CD4-positive, alpha-beta T cell treated with Interferon alpha-2 for 1 hour (primary cell): ENCODE measurements around the gene INPP5A.
"Not testable (repeated sequence)": the region's sequence is repeated elsewhere in the genome, so short reads cannot be mapped to it uniquely, and the experiment has no call there.

Source experiments
- DNase-seq, 2 donors: peaks; one replicate each; pipeline ENCODE4 v3.0.0-alpha.2; 2020 to 2022

INPP5A gene

DNA sequence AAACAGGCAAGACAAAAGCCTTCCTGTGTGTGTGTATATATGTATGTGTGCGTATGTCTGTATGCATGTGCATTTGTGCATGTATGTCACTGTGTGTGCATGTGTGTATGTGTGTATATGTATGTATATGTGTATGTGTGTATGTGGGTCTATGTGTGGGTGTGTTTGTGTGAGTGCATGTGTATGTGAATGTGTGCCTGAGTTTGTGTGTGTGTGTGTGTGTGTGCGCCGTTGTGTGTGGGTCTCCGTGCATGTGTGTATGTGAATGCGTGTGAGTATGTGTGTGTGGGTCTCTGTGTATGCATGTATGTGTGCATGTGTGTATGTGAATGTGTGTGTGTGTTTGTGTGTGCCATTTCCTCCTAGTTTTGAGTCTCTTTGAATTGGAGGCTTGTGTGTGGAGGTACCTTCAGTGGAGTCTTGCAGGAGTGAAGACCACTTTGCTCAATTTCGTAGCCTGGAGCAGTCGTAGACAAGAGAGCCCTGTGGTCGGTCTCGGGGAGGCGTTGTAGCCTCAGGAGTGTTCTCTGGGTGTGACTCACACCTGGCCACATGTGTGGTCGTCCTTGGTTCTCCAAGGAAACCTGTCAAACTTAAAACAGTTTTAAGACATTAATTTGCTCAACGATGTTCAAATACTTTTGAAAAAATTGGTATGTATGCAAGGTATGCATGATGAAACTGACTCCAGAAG, 28.1 kb downstream of the INPP5A start:
- no peak for DNase-seq

DNA sequence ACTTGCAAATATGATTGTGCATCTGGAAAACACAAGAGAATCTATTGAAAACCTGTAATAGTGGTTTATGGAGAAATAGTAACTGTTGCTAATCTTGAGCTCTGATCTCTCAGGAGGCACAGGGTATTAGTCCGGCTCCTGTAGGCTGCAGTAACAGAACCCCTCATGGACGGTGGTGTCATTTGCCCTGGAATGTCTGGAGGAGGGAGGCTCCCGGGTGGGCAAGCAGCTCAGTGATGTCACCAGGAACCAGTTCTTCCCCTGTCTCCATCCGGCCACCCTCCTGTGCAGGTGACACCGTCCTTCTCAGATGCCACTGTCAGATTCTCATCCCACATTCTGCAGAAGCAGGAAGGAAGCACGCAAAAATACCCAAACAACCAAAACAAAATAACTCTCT, 29.3 kb downstream of the INPP5A start:
- no peak for DNase-seq

DNA sequence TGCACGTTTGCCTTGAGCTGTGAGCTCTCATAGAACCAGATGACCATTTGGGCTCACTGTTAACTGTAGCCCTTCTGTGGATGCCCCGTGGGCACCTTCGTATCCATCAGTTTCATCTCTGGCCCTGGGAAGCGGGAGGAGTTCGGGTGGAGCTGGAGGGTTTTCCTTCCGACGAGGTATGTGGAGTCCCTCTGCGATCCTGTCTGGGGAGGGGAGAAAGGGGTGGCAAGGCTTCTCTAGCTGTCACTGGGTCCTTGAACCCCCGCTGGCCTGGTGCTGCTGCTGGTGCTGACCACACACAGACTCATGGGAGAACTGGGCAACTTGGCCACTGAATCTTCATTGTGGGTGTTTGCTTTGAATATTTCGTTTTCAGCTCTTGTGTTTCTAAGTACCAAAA, 32.7 kb downstream of the INPP5A start:
- DNase-seq, result no peak

- peak in 1 of 2 donors; percentile 70 for DNase-seq
These were observed 33.4 kb downstream of the INPP5A start for GRCh38 chr10:132570771-132571649.

DNA sequence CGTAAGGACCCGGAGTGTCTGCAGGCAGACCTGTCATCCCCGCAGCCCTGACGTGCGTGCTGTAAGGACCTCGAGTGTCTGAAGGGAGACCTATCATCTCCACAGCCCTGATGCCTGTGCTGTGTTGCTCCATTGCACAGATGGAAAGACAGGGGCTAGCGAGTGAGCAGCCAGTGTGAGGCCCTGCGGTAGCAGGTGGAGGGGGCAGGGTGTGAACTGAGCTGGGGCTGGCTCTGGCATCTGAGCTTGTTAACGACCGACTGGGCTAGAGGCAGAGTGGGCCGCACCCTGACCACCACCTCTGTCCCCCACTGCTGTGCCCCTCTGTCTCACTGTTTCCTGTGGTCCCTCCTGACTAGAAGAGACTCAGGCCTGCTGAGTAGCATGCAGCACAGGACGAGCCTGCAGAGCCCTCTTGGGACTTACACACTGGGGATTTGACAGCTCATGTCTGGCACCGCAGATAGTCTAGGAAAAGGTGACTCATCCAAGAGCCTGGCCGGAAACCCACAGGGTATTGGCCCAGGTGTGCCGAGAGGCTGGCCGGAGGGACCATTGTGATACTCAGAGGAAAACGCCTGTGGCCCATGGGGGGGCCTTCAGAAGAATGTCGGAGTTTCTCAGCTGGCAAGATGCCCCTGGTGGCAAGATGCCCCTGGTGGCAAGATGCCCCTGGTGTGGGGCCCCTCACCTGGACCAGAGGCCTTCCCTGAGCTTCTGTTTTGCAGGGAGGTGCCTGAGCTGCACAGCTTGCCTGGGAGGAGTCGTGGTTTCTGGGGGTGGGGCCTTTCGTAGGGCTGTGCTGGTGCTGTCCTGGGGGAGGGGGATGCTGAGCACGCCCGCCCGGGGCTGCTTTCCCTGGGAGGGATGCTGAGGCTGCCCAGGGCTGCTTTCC, 34.3 kb downstream of the INPP5A start:
- DNase-seq, result peak; percentile 43 to 66

- DNase-seq, result no peak
These were observed 35.0 kb downstream of the INPP5A start for GRCh38 chr10:132572545-132572937.

GRCh38 chr10:132572946-132573345, 35.4 kb downstream of the INPP5A start:
- not testable (repeated sequence) for DNase-seq

DNA sequence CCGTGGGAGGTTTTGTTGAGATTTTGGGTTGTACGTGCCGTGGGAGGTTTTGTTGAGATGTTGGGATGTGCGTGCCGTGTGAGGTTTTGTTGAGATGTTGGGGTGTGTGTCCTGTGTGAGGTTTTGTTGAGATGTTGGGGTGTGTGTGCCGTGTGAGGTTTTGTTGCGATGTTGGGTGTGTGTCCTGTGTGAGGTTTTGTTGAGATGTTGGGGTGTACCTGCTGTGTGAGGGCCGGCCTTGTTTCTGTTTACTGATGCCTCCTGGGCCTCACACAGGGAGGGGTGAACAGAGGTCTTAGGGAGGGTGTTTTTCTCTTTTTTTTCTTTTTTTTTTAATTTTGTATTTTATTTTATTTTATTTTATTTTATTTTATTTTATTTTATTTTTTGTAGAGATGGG, 36.7 kb downstream of the INPP5A start:
- no peak for DNase-seq

DNA sequence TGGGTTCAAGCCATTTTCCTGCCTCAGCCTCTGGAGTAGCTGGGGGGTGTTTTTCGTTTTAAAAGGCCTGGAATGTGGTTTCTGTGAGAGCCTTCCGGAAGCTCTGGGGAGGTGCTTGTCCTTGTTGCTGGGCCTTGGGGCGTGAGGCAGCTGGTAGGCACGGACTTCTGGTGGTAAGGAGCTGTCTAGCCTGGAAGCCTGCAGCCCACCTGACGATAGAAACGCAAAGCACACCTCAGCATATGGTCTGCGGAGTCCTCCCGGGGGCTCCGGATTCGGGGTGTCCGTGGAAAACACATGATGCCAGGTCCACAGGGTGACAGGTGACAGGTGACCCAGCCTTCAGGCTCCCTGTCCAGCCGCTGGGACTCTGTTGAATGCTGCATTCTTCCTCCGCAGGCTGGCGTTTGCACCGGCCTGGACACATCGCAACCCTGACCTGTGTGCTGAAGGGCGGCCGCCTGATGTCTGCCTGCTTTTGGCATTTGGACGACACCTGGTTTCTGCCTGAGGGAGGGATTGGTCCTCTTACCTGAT, 37.3 kb downstream of the INPP5A start:
- DNase-seq, result no peak

DNA sequence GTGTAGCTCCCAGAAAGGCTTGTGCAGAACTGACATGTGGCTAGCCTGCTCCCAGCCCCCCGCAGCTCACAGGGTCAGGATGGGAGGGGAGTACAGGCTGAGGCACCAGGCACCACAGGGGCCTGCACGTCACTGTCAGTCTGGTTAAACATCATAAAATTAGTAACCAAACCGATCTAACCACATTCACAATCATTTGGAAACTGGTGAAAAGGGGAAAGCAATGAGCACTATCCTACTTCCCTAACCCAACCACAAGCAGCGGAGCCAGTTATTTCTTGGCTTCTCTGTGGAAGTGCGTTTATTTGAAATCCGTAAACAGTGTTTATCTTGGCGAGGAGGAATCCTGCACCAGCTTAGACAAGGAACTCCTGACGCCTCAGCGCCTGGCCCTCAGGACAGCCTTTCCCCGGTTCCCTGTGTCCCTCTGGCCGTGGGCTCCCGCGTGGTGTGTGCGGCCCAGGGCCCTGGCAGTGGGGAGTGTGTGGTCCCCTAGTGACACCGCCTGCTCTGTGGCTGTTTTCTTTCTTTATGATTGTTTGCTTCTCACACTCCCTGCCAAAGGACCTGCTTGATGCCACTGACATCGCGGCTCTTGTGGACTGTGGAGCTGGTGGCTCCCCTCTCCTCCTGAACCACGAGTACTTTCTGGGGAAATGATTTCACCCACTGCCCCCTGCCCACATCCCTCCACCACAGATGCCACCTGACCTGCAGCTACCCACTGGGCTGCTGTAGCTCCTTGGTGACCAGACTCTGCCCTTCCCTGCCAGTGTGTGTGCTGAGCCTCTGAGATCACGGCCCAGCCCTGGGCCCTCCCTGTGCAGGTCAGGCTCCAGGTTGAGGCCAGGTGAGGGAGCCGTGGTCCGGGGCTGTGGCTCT, 38.0 kb downstream of the INPP5A start:
- DNase-seq, result peak in 1 of 2 donors; percentile 20

DNA sequence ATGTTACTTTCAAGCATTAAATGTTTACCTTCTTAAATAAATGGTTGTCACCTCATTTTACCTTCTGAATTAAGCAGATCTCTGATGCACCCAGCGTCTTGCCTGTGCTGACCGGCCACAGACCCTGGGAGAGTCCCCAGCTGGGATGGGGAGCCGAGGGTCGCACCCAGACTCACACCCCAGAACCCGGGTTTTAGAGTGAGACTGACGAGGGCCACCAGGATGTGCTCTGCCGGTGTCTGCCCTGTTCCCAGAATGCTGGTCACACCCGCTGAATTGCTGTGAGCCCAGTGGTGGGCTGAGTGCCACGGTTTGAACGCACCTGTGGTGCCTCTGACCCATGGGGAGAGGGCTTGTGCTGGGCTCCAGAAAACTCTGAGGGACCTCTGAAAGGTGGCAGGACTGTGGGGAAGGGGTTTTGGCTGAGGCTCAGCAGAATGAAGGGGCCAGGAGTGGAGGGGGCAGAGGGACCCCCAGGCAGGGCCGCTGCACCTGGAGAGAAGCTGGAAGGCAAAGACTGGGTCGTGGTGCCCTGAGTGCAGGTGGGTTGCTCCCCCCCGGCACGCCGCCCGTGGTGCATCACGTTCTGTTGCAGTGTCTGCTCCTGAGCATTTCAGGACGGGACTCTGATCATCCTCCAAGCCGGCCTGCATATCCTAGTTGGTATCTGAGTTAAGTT, 39.2 kb downstream of the INPP5A start:
- no peak for DNase-seq

- DNase-seq, result no peak
These were observed 39.9 kb downstream of the INPP5A start for GRCh38 chr10:132577350-132578003.

- no peak for DNase-seq
These were observed 40.8 kb downstream of the INPP5A start for GRCh38 chr10:132578287-132578951.

DNA sequence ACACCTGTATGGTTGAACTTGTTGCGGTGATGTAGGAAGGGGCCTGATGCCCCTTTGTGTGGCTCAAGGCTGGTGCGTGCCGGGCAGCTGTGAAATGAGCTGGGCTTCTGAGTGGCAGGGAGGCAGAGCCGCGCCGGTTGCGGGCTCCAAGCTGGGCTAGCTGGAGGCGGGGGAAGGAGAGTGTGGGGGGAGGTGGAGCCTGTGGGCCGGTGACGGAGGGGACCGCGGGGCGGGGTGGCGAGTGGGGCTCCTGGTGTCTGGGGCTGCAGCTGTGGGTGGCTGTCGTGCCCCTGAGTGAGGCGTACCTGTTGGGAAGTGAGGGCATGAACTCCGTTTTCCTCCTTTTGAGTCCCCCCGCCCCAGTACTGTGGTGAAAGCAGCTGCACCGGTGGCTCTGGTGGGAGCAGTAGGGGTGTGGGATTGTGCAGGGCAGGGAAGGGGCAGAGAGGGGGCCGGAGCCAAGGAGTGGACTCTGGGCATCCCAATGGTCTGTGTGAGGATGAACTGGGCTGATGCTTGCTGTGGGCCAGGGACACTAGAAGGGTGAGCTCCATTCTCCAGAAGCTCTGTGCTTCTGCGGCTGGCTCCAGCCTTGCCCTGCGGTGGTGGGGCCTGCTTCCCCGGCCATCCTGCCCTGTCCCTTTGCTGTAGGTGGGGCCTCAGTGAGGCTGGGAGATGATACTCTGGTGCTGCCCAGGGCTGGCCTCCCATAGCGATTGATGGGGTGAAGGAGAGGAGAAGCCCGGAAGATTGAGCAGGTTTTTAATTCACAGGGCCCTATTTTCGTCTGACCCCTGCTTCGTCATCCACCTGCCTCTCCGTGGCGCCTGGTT, 41.7 kb downstream of the INPP5A start:
- no peak for DNase-seq

GRCh38 chr10:132580143-132580542, 42.6 kb downstream of the INPP5A start:
- DNase-seq, result no peak

- DNase-seq, result no peak
These were observed 43.0 kb downstream of the INPP5A start for GRCh38 chr10:132580617-132581016.

DNA sequence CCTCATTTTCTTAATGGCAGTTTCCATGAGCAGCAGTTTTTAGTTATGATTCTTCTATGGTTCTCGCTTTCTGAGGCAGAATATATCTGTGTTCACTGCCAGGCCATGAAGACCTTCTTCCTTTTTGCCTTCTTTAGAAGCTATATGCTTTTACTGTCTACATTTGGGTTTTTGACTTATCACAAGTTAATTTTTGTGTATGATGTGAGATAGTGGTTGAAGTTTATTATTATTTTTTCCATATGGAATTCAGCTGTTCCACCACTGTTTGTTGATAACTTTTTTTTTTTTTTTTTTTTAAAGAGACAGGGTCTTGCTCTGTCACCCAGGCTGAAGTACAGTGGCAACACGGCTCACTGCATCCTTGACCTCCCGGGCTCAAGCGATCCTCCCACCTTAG, 44.5 kb downstream of the INPP5A start:
- no peak for DNase-seq

- DNase-seq, result no peak
These were observed 45.2 kb downstream of the INPP5A start for GRCh38 chr10:132582771-132583170.

DNA sequence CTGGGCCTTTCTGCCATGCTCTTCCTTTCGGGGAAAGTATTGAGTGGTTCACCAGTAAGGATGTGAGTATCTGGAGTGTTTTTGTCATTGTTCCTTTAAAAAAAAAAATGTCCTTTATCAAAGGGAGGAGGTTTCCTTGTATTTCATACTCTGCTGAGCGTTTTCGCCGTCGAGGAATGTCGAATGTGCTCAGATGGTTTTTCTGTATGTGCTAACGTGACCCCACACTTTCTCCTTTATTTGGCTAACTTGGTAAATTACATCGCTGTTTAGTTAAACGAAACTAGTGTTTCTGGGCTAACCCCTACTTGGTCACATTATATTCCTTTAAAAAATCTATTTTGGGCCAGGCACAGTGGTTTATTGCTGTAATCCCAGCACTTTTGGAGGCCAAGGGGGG, 45.9 kb downstream of the INPP5A start:
- no peak for DNase-seq
